PC-9 (cell line): ENCODE data around the gene ANKRD17. TPM values are rescaled to one million over a fixed set of nuclear protein-coding genes. Genes with fewer than 3 reads are reported as not detected.

ENCODE experiments used
- BruUV-seq: library from RNA; stranded (reverse); fragments of 400-500 nt; replicated peaks from 2 replicates; lab custom pipeline; 2021; lab: Mats Ljungman, UMichigan
- CTCF ChIA-PET: fragments of 300-600 bp; sonication (Branson Sonifier 250); formaldehyde crosslinking; loops from one replicate; lab custom pipeline; 2022; ENCODE audit warnings: antibody characterized with exemption; lab: Charles Lee
- POLR2A ChIA-PET: fragments of 300-600 bp; sonication (Branson Sonifier 250); formaldehyde crosslinking; loops from one replicate; lab custom pipeline; 2022; ENCODE audit warnings: antibody characterized with exemption; ENCODE audit not compliant: unreplicated experiment; lab: Charles Lee
- DNase-seq, 2 experiments: peaks; one replicate each; pipeline versions ENCODE4 v3.0.0 to v3.0.0-alpha.2; 2015 to 2022; ENCODE audit warnings: mixed read lengths in 1 of 2
- H2AFZ ChIP-seq: fragments of 200-600 bp; sonication (generic); 2 replicates; pipeline ENCODE4 v1.8.1; 2017; ENCODE audit warnings: antibody characterized with exemption
- H3F3A ChIP-seq: fragments of 200-600 bp; sonication (generic); 2 replicates; pipeline ENCODE4 v1.8.1; 2017; ENCODE audit warnings: antibody characterized with exemption, mild to moderate bottlenecking, low read depth; ENCODE audit not compliant: insufficient read depth
- H3K27ac ChIP-seq: fragments of 200-600 bp; sonication (generic); 2 replicates; pipeline ENCODE4 v1.6.1; 2016; ENCODE audit warnings: mixed run types
- H3K27me3 ChIP-seq: fragments of 200-600 bp; sonication (generic); 2 replicates; pipeline ENCODE4 v1.6.1; 2016; ENCODE audit warnings: low read depth, mixed run types; ENCODE audit not compliant: insufficient read depth
- H3K36me3 ChIP-seq: fragments of 200-600 bp; sonication (generic); 2 replicates; pipeline ENCODE4 v1.6.1; 2016; ENCODE audit warnings: low read depth, mixed run types
- H3K4me1 ChIP-seq: fragments of 200-600 bp; sonication (generic); replicated peaks from 2 replicates; pipeline ENCODE4 v1.6.1; 2016; ENCODE audit warnings: mixed run types; ENCODE audit not compliant: insufficient read depth
- H3K4me2 ChIP-seq: fragments of 200-600 bp; sonication (generic); 2 replicates; pipeline ENCODE4 v1.6.1; 2017; ENCODE audit warnings: mixed run types
- H3K4me3 ChIP-seq: fragments of 200-600 bp; sonication (generic); 2 replicates; pipeline ENCODE4 v1.6.1; 2016; ENCODE audit warnings: mixed run types
- H3K79me2 ChIP-seq: fragments of 200-600 bp; sonication (generic); 2 replicates; pipeline ENCODE4 v1.6.1; 2017; ENCODE audit warnings: low read depth, mixed run types
- H3K9me2 ChIP-seq: fragments of 200-600 bp; sonication (generic); 2 replicates; pipeline ENCODE4 v1.8.1; 2017; ENCODE audit warnings: mild to moderate bottlenecking; ENCODE audit not compliant: insufficient read depth
- H3K9me3 ChIP-seq: fragments of 200-600 bp; sonication (generic); 2 replicates; pipeline ENCODE4 v1.8.1; 2016; ENCODE audit warnings: low read depth; ENCODE audit not compliant: insufficient read depth
- H4K20me1 ChIP-seq: fragments of 200-600 bp; sonication (generic); 2 replicates; pipeline ENCODE4 v1.8.1; 2017; ENCODE audit not compliant: insufficient read depth
- CTCF ChIP-seq: fragments of 200-600 bp; sonication (generic); conservative IDR thresholded peaks from 2 replicates; pipeline ENCODE4 v1.6.1; 2017; ENCODE audit warnings: mixed run types, antibody characterized with exemption, mild to moderate bottlenecking, moderate library complexity
- EZH2 ChIP-seq: fragments of 200-600 bp; sonication (generic); IDR thresholded peaks from 2 replicates; pipeline ENCODE4 v1.8.0; 2017; ENCODE audit warnings: antibody characterized with exemption, low read depth
- intact Hi-C: fragments of 100-400 bp; cut with micrococcal nuclease; formaldehyde crosslinking; loops from one replicate; pipeline ENCODE4 v1.10.0; 2022; ENCODE audit not compliant: unreplicated experiment
- total RNA-seq: library from RNA; stranded (reverse); gene quantifications from 2 replicates; pipeline ENCODE4 v1.2.3, GENCODE V29; 2021

Gene ANKRD17
- total RNA-seq, 1 experiment from 2014 or later, result 37.9 TPM

- Histone ChIP-seq H3K4me1 (no peaks in the 10 kb centered on the region), H3K4me2 (no peak overlapping the region), H3K36me3 (0 out of 2 replicates have a peak, but pooled peaks cover 5% of the 10 kb centered on the region), H3K27ac (no peak overlapping the region), H3K27me3 (no peaks in the 10 kb centered on the region), H3K9me3 (no peaks in the 10 kb centered on the region), H3K79me2 (peaks cover 99% of the 10 kb centered on the region), H3K4me3 (no peak overlapping the region), H4K20me1 (peaks cover 88% of the 10 kb centered on the region), H2AFZ (no peak overlapping the region), H3F3A (no peaks in the 10 kb centered on the region), H3K9me2 (no peaks in the 10 kb centered on the region)
- TF ChIP-seq EZH2 (no peak), CTCF (no peak)
- BruUV-seq, result no TSS peak
- ChIA-PET CTCF (no interaction called here), POLR2A (no interaction called here)
- intact Hi-C loops, result no loop called here
- DNase-seq, result no peak
Observed at GRCh38 chr4:73248821-73249220, 9.8 kb downstream of the ANKRD17 start.

GRCh38 chr4:73248416-73248815 lies 10.2 kb downstream of the ANKRD17 start:
- BruUV-seq, result no TSS peak

GRCh38 chr4:73247100-73247499 lies 11.5 kb downstream of the ANKRD17 start:
- H4K20me1 ChIP-seq, result peaks cover 81% of the 10 kb centered on the region
- BruUV-seq, result no TSS peak

More at GRCh38 chr4:73248416-73248815, 10.2 kb downstream of the ANKRD17 start:
- H3K79me2 ChIP-seq, result peaks cover 99% of the 10 kb centered on the region
- no peaks in the 10 kb centered on the region for H3K9me2 ChIP-seq
- H4K20me1 ChIP-seq, result peaks cover 89% of the 10 kb centered on the region
- CTCF ChIA-PET, result no interaction called here
- H3K4me3 ChIP-seq, result no peak overlapping the region
- POLR2A ChIA-PET, result no interaction called here
- no peaks in the 10 kb centered on the region for H3K4me1 ChIP-seq
- H3K27ac ChIP-seq, result no peak overlapping the region
- intact Hi-C loops, result no loop called here
- no peaks in the 10 kb centered on the region for H3F3A ChIP-seq
- no peak for TF ChIP-seq CTCF
- no peak for TF ChIP-seq EZH2
- no peaks in the 10 kb centered on the region for H3K27me3 ChIP-seq
- H3K36me3 ChIP-seq, result 0 out of 2 replicates have a peak, but pooled peaks cover 5% of the 10 kb centered on the region
- no peak overlapping the region for H2AFZ ChIP-seq
- H3K9me3 ChIP-seq, result no peaks in the 10 kb centered on the region
- DNase-seq, result no peak
- H3K4me2 ChIP-seq, result no peak overlapping the region

More at GRCh38 chr4:73247100-73247499, 11.5 kb downstream of the ANKRD17 start:
- TF ChIP-seq EZH2 (no peak), CTCF (no peak)
- no peak for DNase-seq
- ChIA-PET CTCF (no interaction called here), POLR2A (no interaction called here)
- Histone ChIP-seq H2AFZ (no peak overlapping the region), H3K27ac (no peak overlapping the region), H3K79me2 (peaks cover 99% of the 10 kb centered on the region), H3K4me1 (no peaks in the 10 kb centered on the region), H3K36me3 (0 out of 2 replicates have a peak, but pooled peaks cover 5% of the 10 kb centered on the region), H3K4me2 (no peak overlapping the region), H3F3A (no peaks in the 10 kb centered on the region), H3K27me3 (no peaks in the 10 kb centered on the region), H3K9me2 (no peaks in the 10 kb centered on the region), H3K4me3 (no peak overlapping the region), H3K9me3 (no peaks in the 10 kb centered on the region)
- intact Hi-C loops, result no loop called here
